Calu3 (cell line): ENCODE results near the gene FAHD2A. TPM values are rescaled to one million over a fixed set of nuclear protein-coding genes. Genes with fewer than 3 reads are reported as not detected.
"Not testable (repeated sequence)": the region's sequence is repeated elsewhere in the genome, so short reads cannot be mapped to it uniquely, and the experiment has no call there.

Source experiments
- BruUV-seq: library from RNA; stranded (reverse); fragments of 400-500 nt; replicated peaks from 2 replicates; lab custom pipeline; 2021; lab: Mats Ljungman, UMichigan
- CTCF ChIA-PET: fragments of 300-600 bp; sonication (Branson Sonifier 250); formaldehyde crosslinking; loops from one replicate; lab custom pipeline; 2022; ENCODE audit warnings: antibody characterized with exemption; lab: Charles Lee
- DNase-seq: peaks from one replicate; pipeline ENCODE4 v3.0.0; 2022
- H3K27ac Mint-ChIP-seq: one replicate; pipeline ENCODE4 v1.8.0; 2022; ENCODE audit warnings: mixed read lengths; ENCODE audit not compliant: unreplicated experiment
- H3K27me3 Mint-ChIP-seq: one replicate; pipeline ENCODE4 v1.8.0; 2022; ENCODE audit warnings: mixed read lengths; ENCODE audit not compliant: unreplicated experiment
- H3K36me3 Mint-ChIP-seq: one replicate; pipeline ENCODE4 v1.8.0; 2022; ENCODE audit warnings: mild to moderate bottlenecking, moderate library complexity, mixed read lengths; ENCODE audit not compliant: insufficient read depth, unreplicated experiment
- H3K4me1 Mint-ChIP-seq: one replicate; pipeline ENCODE4 v1.8.0; 2022; ENCODE audit warnings: mild to moderate bottlenecking, low read depth, mixed read lengths; ENCODE audit not compliant: unreplicated experiment
- H3K4me3 Mint-ChIP-seq: one replicate; pipeline ENCODE4 v1.8.0; 2022; ENCODE audit warnings: mild to moderate bottlenecking, low read depth, moderate library complexity, mixed read lengths; ENCODE audit not compliant: unreplicated experiment
- H3K9me3 Mint-ChIP-seq: one replicate; pipeline ENCODE4 v1.8.0; 2022; ENCODE audit warnings: low read depth, mixed read lengths; ENCODE audit not compliant: unreplicated experiment
- CTCF ChIP-seq: fragments of 200-600 bp; IDR thresholded peaks from one replicate; pipeline ENCODE4 v1.8.0; 2022; ENCODE audit warnings: antibody characterized with exemption; ENCODE audit not compliant: unreplicated experiment
- intact Hi-C: fragments of 100-400 bp; cut with micrococcal nuclease; formaldehyde crosslinking; loops from one replicate; pipeline ENCODE4 v1.10.0; 2022; ENCODE audit not compliant: unreplicated experiment
- total RNA-seq: library from RNA; stranded (reverse); gene quantifications from 2 replicates; pipeline ENCODE4 v1.2.3, GENCODE V29; 2022

Gene FAHD2A
- total RNA-seq, 1 experiment from 2014 or later, result 29.1 TPM

GRCh38 chr2:95354925-95355324 is 47.6 kb upstream of the FAHD2A start:
- no peak for TF ChIP-seq CTCF
- no peak for DNase-seq
- no peak overlapping the region for H3K27ac Mint-ChIP-seq
- intact Hi-C loops, result no loop called here
- no TSS peak for BruUV-seq
- no peaks in the 10 kb centered on the region for H3K9me3 Mint-ChIP-seq
- H3K4me1 Mint-ChIP-seq, result no peaks in the 10 kb centered on the region
- CTCF ChIA-PET, result no interaction called here
- peaks cover 25% of the 10 kb centered on the region for H3K27me3 Mint-ChIP-seq
- H3K4me3 Mint-ChIP-seq, result no peak overlapping the region
- no peaks in the 10 kb centered on the region for H3K36me3 Mint-ChIP-seq

- H3K36me3 Mint-ChIP-seq, DNase-seq, CTCF ChIA-PET, H3K27ac Mint-ChIP-seq, BruUV-seq, H3K4me3 Mint-ChIP-seq, H3K9me3 Mint-ChIP-seq, H3K4me1 Mint-ChIP-seq, intact Hi-C loops: not testable (repeated sequence)
- peaks cover 31% of the 10 kb centered on the region for H3K27me3 Mint-ChIP-seq
These were observed 47.0 kb upstream of the FAHD2A start for GRCh38 chr2:95355486-95355885.

- Mint-ChIP-seq H3K36me3 (no peaks in the 10 kb centered on the region), H3K27ac (no peak overlapping the region), H3K9me3 (no peaks in the 10 kb centered on the region), H3K4me1 (no peaks in the 10 kb centered on the region), H3K27me3 (peaks cover 44% of the 10 kb centered on the region), H3K4me3 (no peak overlapping the region)
- intact Hi-C loops, result no loop called here
- BruUV-seq, result no TSS peak
- CTCF ChIA-PET, result no interaction called here
- TF ChIP-seq CTCF, result no peak
- DNase-seq, result no peak
These were observed 45.4 kb upstream of the FAHD2A start for GRCh38 chr2:95356821-95357700.

GRCh38 chr2:95357717-95358280 is 44.7 kb upstream of the FAHD2A start:
- H3K27me3 Mint-ChIP-seq, result peaks cover 48% of the 10 kb centered on the region
- no peak overlapping the region for H3K4me3 Mint-ChIP-seq
- H3K4me1 Mint-ChIP-seq, result no peaks in the 10 kb centered on the region
- no peaks in the 10 kb centered on the region for H3K36me3 Mint-ChIP-seq
- no peaks in the 10 kb centered on the region for H3K9me3 Mint-ChIP-seq
- no peak for TF ChIP-seq CTCF
- intact Hi-C loops, result no loop called here
- CTCF ChIA-PET, result no interaction called here
- no peak for DNase-seq
- BruUV-seq, result no TSS peak
- no peak overlapping the region for H3K27ac Mint-ChIP-seq

GRCh38 chr2:95359031-95359430 is 43.5 kb upstream of the FAHD2A start:
- TF ChIP-seq CTCF, result no peak
- intact Hi-C loops, result no loop called here
- DNase-seq, result no peak
- BruUV-seq, result no TSS peak
- Mint-ChIP-seq H3K9me3 (no peaks in the 10 kb centered on the region), H3K36me3 (no peaks in the 10 kb centered on the region), H3K27me3 (peaks cover 61% of the 10 kb centered on the region), H3K27ac (no peak overlapping the region), H3K4me1 (no peaks in the 10 kb centered on the region), H3K4me3 (no peak overlapping the region)
- CTCF ChIA-PET, result no interaction called here
